Hepatocyte (in vitro differentiated cells): ENCODE results near the gene DENND1A.

Experiments
- CTCF ChIP-seq: fragments of 200-600 bp; sonication (generic); IDR thresholded peaks from 2 replicates; pipeline ENCODE4 v1.5.1; 2016; ENCODE audit warnings: antibody characterized with exemption, mild to moderate bottlenecking; ENCODE audit not compliant: poor library complexity
- EZH2 ChIP-seq: fragments of 200-600 bp; sonication (generic); IDR thresholded peaks from 2 replicates; pipeline ENCODE4 v1.6.1; 2016; ENCODE audit warnings: antibody characterized with exemption, mild to moderate bottlenecking, borderline replicate concordance

GRCh38 chr9:123586275-123586674 is 343.7 kb downstream of the DENND1A start:
- TF ChIP-seq CTCF: no peak
- TF ChIP-seq EZH2: no peak
